Parathyroid adenoma (tissue), 2 donors: Measurements from ENCODE around the gene CLEC11A.

Experiments
- H2AFZ ChIP-seq: fragments of 300-600 bp; sonication (generic); one replicate; pipeline ENCODE4 v1.7.0; 2017; ENCODE audit warnings: antibody characterized with exemption, mild to moderate bottlenecking
- H3K27ac ChIP-seq: fragments of 300-600 bp; sonication (generic); one replicate; pipeline ENCODE4 v1.7.0; 2017
- H3K27me3 ChIP-seq: fragments of 300-600 bp; sonication (generic); one replicate; pipeline ENCODE4 v1.7.0; 2017; ENCODE audit warnings: low read length; ENCODE audit not compliant: control insufficient read depth, insufficient read depth
- H3K36me3 ChIP-seq: fragments of 300-600 bp; sonication (generic); one replicate; pipeline ENCODE4 v1.7.0; 2017; ENCODE audit warnings: low read length; ENCODE audit not compliant: control insufficient read depth, insufficient read depth
- H3K4me1 ChIP-seq: fragments of 300-600 bp; sonication (generic); one replicate; pipeline ENCODE4 v1.7.0; 2017; ENCODE audit warnings: control low read depth
- H3K4me2 ChIP-seq: fragments of 300-600 bp; sonication (generic); one replicate; pipeline ENCODE4 v1.7.0; 2017; ENCODE audit warnings: low read length
- H3K4me3 ChIP-seq: fragments of 300-600 bp; sonication (generic); one replicate; pipeline ENCODE4 v1.7.0; 2017; ENCODE audit warnings: low read depth, low read length
- H3K79me2 ChIP-seq: fragments of 300-600 bp; sonication (generic); one replicate; pipeline ENCODE4 v1.7.0; 2017; ENCODE audit warnings: control low read depth
- H3K9ac ChIP-seq: fragments of 300-600 bp; sonication (generic); one replicate; pipeline ENCODE4 v1.7.0; 2017; ENCODE audit warnings: mild to moderate bottlenecking
- H3K9me3 ChIP-seq: fragments of 300-600 bp; sonication (generic); one replicate; pipeline ENCODE4 v1.7.0; 2017; ENCODE audit warnings: low read length; ENCODE audit not compliant: control insufficient read depth
- TF ChIP-seq, protein P1 (sequence below): fragments of 300-600 bp; sonication (generic); IDR thresholded peaks from one replicate; pipeline ENCODE4 v1.7.0; 2017; ENCODE audit warnings: antibody characterized with exemption, mild to moderate bottlenecking
- donor health status: primary hyperparathyroidism.

The CLEC11A gene

DNA sequence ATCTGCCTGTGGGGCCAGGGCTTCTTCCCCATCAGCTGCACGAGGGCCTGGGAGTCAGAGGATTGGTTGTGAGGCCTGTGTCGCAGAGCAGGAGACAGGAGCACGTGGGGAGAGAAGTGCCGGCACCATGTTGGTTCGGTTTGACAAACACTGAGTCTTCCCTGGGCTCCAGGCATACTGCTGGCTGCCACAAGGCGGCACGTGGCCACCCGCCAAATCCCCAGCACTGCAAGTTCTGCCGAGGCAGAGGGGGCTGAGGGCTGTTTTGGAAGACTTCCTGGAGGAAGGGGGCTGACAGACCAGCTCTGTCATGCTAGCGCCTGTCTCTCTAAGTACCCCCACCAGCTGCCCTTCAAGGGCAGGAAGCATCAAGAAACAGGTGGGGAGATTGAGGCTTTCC is 13.1 kb upstream of the CLEC11A start:
- Histone ChIP-seq H3K36me3 (no peaks in the 10 kb centered on the region), H3K4me2 (no peak overlapping the region), H3K4me1 (no peaks in the 10 kb centered on the region), H3K4me3 (no peak overlapping the region), H2AFZ (no peak overlapping the region), H3K27me3 (no peaks in the 10 kb centered on the region), H3K9ac (no peak overlapping the region), H3K79me2 (no peaks in the 10 kb centered on the region), H3K9me3 (no peaks in the 10 kb centered on the region), H3K27ac (no peak overlapping the region)
- TF ChIP-seq, protein P1, sequence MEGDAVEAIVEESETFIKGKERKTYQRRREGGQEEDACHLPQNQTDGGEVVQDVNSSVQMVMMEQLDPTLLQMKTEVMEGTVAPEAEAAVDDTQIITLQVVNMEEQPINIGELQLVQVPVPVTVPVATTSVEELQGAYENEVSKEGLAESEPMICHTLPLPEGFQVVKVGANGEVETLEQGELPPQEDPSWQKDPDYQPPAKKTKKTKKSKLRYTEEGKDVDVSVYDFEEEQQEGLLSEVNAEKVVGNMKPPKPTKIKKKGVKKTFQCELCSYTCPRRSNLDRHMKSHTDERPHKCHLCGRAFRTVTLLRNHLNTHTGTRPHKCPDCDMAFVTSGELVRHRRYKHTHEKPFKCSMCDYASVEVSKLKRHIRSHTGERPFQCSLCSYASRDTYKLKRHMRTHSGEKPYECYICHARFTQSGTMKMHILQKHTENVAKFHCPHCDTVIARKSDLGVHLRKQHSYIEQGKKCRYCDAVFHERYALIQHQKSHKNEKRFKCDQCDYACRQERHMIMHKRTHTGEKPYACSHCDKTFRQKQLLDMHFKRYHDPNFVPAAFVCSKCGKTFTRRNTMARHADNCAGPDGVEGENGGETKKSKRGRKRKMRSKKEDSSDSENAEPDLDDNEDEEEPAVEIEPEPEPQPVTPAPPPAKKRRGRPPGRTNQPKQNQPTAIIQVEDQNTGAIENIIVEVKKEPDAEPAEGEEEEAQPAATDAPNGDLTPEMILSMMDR, result no peak

GRCh38 chr19:50710612-50711011 is 12.6 kb upstream of the CLEC11A start:
- H3K9me3 ChIP-seq, result no peaks in the 10 kb centered on the region
- no peaks in the 10 kb centered on the region for H3K27me3 ChIP-seq
- no peak overlapping the region for H2AFZ ChIP-seq

DNA sequence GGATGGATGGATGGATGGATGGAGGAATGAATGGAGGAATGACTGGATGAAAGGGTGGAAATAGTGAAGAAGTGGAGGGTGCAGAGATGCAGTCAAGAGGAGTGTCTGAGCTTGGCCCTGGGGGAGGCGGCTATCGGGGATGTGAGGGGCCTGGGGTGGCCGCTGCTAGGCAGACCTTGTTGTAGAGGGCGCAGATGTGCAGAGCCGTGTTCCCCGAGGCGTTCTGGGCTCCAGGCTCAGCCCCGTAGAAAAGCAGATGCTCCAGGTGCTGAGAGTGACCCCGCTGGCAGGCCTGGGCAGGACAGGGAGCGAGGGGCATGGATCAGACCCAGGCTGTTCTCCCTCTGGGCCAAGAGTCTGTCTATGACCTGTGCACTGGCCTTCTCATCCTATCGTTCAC is 12.0 kb upstream of the CLEC11A start:
- TF ChIP-seq, protein P1, result no peak
- Histone ChIP-seq H3K9ac (no peak overlapping the region), H3K4me1 (no peaks in the 10 kb centered on the region), H3K79me2 (no peaks in the 10 kb centered on the region), H2AFZ (no peak overlapping the region), H3K27ac (no peak overlapping the region), H3K9me3 (no peaks in the 10 kb centered on the region), H3K36me3 (no peaks in the 10 kb centered on the region), H3K4me3 (no peak overlapping the region), H3K27me3 (no peaks in the 10 kb centered on the region), H3K4me2 (no peak overlapping the region)

More at GRCh38 chr19:50710612-50711011, 12.6 kb upstream of the CLEC11A start:
- Histone ChIP-seq H3K9ac (no peak overlapping the region), H3K4me1 (no peaks in the 10 kb centered on the region), H3K4me2 (no peak overlapping the region), H3K4me3 (no peak overlapping the region), H3K27ac (no peak overlapping the region), H3K79me2 (no peaks in the 10 kb centered on the region), H3K36me3 (no peaks in the 10 kb centered on the region)
- TF ChIP-seq, protein P1, result no peak

- Histone ChIP-seq H3K4me1 (no peaks in the 10 kb centered on the region), H3K4me3 (no peak overlapping the region), H3K27ac (no peak overlapping the region), H2AFZ (no peak overlapping the region), H3K27me3 (no peaks in the 10 kb centered on the region), H3K4me2 (no peak overlapping the region), H3K9me3 (no peaks in the 10 kb centered on the region), H3K79me2 (no peaks in the 10 kb centered on the region), H3K36me3 (no peaks in the 10 kb centered on the region), H3K9ac (no peak overlapping the region)
- TF ChIP-seq, protein P1, result no peak
Observed at GRCh38 chr19:50711805-50712204, 11.4 kb upstream of the CLEC11A start.

DNA sequence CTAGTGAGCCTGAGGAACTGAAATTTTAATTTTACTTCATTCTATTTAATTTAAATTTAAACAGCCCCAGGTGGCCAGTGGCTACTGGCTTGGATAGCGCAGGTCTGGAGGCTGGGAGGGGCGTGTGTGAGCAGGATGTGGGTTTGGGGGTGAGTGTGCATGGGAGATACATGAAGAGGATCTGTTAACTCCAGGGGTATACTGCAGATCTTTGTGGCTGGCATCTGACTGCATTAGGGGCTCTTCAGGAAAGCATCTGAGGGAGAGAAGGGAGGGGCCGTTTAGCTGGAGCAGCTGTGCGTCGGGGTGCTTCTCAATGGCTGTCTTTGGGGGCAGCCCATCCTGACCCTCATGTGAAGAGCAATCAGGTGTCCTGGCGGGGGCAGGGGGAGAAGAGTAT is 10.3 kb upstream of the CLEC11A start:
- no peaks in the 10 kb centered on the region for H3K27me3 ChIP-seq
- H3K9me3 ChIP-seq, result no peaks in the 10 kb centered on the region
- H3K27ac ChIP-seq, result no peak overlapping the region
- H2AFZ ChIP-seq, result no peak overlapping the region
- H3K36me3 ChIP-seq, result no peaks in the 10 kb centered on the region
- no peaks in the 10 kb centered on the region for H3K4me1 ChIP-seq
- no peak overlapping the region for H3K4me2 ChIP-seq
- no peak overlapping the region for H3K9ac ChIP-seq
- TF ChIP-seq, protein P1, result no peak
- H3K4me3 ChIP-seq, result no peak overlapping the region
- H3K79me2 ChIP-seq, result no peaks in the 10 kb centered on the region
